Stimulated activated CD4-positive, alpha-beta T cell treated with anti-CD3 and anti-CD28 coated beads, Interleukin-15, amount 100 ng/mL, for 48 hours (primary cell): ENCODE results near the gene CFAP97D2.
"Not testable (repeated sequence)": the region's sequence is repeated elsewhere in the genome, so short reads cannot be mapped to it uniquely, and the experiment has no call there.

Source experiments
- DNase-seq, 2 donors: peaks; one replicate each; pipeline ENCODE4 v3.0.0-alpha.2; 2020; ENCODE audit warnings: low read depth in 2 of 2

Gene CFAP97D2

DNA sequence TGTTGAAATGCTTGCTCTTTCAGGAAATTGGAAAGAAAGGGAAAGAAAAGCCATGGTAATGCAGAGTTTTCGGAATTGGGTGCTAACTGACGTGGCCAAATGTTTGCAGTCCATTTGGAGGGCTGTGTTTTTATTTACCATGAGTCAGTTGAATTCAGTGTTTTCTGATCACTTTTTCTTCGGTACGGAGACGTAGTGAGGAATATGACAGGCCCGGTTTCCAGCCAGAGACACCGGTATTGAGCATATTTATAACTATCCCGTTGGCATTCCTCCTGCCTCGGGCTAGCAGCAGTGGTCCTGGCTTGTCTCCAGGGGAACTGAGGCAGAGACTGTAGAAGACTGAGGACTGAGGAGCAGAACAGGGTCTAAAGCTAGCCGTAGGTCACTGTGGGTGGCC lies 56.6 kb downstream of the CFAP97D2 start:
- no peak for DNase-seq

DNA sequence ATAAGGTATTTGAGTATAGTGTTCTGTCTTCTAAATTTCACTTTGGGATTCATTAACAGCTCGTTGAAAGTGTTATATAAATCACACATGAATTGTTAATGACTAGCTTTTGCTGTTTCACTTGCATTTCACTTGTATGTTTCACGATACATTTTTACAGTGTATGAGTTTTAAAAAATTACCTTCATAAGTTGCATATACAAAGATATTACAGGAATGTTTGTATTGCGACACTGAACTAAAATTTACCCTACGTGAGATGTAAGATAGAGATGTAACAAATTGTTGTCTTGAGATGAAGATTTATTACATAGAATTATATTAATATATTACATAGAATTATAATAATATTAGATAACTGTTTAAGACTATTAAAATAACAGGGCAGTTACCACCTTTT lies 57.2 kb downstream of the CFAP97D2 start:
- DNase-seq, result no peak

DNA sequence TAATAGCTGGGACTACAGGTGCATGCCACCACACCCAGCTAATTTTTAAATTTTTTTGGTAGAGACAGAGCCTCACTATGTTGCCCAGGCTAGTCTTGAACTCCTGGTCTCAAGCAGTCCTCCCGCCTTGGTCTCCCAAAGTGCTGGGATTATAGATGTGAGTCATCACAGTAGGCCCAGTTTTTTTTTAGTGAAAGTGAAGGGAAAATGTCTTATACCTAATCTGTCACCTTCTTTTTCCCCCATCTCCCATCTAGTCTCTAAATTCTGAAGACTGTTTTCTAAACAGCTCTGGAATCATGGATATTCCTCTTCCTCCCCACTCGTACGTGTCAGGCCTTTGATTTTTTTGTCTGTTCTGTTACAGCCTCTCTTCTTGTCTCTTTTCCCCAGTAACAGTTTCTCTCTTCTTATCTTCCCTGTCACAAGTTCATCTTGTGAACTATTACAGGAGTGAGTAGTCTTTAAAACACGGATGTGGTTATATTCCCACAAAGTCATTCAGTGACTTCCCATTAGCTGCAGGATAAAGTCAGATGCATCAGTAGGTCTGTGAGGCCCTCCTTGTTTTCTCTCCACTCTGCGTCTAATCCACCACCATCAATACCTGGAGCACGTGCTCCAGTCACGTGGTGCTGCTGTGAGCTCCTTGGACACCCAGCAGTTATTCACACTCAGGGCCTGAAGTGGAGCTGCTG lies 58.5 kb downstream of the CFAP97D2 start:
- no peak for DNase-seq

DNA sequence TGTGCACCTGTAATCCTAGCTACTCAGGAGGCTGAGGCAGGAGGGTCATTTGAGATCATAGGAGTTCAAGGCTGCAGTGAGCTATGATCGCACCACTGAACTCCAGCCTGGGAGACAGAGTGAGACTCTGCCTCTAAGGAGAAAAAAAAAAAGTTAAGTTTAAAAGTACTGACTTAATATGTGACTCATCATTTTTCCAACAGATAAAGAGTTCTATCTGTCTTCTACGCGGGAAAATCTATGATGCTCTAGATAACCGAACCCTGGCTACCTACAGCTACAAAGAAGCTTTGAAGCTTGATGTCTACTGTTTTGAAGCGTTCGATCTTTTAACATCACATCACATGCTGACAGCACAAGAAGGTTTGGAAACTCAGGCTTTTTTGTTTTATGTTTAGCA lies 62.9 kb downstream of the CFAP97D2 start:
- DNase-seq, result no peak

DNA sequence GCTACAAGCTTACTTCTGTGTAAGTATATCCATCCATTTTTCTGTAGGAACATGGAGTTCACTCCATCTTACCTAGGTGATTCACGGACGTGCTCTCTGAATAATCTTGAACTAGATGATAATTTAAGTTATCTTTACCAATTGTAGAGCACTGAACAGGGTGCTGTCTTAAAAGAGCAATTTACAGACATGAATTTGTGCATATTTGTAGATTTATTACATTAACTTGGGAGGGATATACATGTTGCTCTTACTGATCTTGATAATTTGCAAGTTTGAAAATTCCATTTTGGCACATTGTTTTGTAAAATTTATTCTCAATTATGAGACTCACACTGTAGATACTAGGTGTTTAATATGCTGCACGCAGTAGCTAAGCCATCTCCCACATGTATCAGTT lies 64.9 kb downstream of the CFAP97D2 start:
- DNase-seq, result no peak

DNA sequence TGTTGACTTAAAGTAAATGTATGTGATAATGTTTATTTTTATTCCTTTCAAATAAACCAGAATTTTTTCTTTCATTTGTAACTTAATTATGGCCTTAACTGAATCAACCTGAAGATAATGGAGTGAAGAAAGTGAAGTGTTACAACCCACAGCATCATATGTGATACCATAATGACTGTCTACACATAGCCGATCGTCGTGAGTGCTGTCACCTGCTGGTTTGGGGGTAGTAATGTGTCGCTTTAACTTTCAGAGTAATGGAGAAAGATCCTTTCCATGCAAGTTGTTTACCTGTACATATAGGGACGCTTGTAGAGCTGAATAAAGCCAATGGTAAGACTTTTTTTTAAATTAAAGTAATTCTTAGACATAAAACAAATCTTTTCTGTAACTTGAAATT lies 65.6 kb downstream of the CFAP97D2 start:
- no peak for DNase-seq

DNA sequence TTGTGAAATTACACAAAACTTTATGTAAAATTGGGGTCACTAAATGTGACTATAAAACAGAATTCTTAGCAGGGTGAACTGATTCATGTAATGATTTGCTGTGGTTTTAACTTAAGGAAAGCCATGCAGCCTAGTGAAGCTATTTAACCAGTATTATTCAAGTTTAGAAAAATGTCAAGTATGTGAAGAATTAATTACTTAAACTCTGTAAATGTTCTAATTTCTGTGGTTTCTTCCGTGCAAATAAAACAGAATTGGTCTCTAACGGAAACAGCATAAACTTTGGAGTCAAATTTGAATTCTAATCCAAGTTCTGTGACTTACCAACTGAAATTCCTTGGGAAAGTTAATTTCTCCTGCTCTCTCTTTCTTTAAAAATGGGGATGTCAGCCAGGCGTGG lies 69.0 kb downstream of the CFAP97D2 start:
- DNase-seq, result no peak

DNA sequence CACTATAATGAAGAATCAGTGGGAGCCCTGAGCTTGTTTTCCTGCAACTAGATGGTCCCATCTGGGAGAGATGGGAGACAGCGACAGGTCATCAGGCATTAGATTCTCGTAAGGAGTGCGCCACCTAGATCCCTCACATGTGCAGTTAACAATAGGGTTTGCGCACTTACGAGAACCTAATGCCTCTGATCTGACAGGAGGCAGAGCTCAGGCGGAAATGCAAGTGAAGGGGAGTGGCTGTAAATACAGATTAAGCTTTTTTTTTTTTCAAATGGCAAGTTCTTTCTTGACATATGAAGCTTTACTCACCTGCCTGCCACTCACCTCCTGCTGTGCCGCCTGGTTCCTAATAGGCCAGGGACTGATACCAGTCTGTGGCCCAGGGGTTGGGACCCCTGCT lies 70.0 kb downstream of the CFAP97D2 start:
- no peak for DNase-seq

DNA sequence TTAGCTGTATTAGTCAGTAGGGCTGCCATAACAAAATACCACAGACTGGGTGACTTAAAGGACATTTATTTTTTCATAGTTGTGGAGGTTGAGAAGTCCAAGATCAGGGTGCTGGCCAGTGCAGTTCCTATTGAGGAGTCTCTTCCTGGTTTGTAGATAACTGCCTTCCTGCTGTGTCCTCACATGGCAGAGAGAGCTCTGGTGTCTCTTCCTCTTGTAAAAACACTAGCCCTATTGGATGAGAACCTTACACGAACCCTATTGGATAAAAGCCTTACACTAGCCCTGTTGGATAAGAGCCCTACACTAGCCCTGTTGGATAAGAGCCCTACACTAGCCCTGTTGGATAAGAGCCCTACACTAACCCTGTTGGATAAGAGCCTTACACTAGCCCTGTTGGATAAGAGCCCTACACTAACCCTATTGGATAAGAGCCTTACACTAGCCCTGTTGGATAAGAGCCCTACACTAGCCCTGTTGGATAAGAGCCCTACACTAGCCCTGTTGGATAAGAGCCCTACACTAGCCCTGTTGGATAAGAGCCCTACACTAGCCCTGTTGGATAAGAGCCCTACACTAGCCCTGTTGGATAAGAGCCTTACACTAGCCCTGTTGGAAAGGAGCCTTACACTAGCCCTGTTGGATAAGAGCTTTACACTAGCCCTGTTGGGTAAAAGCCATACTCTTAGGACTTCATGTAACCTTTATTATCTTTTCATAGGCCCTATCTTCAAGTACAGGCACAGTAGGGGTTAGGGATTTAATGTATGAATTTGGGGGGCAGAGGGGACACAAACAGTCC lies 72.8 kb downstream of the CFAP97D2 start:
- DNase-seq, result not testable (repeated sequence)

DNA sequence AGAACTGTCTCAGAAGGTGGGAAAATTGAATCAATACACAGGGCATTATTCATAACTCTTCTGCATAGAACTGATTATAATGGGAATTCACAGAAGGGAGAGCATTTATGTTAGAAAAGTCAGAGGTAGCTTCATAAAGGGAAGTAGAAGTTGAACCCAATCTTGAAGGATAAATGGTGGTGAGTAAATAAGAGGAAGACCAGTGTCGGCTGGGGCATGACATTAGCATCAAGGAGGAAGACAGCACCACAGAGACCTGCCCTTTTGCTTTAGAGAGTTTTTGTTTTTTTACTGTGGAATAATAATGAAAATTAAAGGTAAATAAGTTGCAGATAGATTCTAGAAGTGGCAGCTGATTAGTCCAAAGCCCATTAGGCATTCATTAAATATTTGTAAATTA lies 77.5 kb downstream of the CFAP97D2 start:
- DNase-seq, result no peak

DNA sequence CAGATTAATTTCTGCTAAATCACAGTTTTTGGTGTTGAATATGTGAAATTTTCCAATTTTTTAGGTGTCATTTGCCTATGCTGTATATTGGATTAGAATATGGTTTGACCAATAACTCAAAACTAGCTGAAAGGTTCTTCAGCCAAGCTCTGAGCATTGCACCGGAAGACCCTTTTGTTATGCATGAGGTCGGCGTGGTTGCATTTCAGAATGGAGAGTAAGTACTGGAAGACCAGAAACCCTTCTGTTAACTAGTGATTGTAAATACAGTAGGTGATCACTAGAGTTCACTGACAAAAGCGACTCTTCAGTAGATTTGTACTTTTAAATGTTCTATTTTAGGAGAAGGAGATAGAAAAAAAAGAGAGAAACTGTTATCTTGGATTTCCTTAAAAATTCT lies 78.0 kb downstream of the CFAP97D2 start:
- DNase-seq, result no peak

DNA sequence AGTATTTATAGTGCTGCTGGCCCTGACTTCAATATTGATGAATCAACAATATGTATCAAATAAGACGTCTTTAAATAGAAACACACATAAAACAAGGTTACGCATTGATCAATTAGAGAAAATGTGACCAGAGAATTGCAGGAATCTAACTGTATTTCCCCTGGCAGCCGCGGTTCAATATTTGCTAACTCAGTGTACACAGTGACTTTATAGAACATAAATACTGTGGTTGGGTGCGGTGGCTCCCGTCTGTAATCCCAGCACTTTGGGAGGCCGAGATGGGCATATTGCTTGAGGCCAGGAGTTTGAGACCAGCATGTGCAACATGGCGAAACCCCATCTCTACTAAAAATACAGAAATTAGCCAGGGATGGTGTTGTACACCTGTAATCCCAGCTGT lies 79.5 kb downstream of the CFAP97D2 start:
- DNase-seq, result no peak

DNA sequence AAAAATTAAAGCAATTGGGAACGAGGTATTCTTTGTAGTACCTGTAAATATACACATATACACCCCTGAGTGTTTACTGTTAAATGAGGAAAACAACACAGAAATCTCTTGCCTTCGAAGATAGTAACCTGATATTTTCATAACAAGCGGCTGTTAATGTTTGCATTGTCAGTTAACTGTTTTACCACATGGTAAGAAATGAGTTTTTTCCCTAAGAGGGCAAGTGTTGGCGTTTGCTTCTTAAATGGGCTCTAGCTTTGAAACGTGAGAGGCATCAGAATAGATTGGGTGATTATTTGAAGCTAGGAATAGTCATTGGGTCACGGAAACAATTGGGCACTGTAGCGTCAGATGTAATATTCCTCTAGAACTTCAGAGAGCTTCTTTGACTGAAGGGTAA lies 80.3 kb downstream of the CFAP97D2 start:
- DNase-seq, result no peak

DNA sequence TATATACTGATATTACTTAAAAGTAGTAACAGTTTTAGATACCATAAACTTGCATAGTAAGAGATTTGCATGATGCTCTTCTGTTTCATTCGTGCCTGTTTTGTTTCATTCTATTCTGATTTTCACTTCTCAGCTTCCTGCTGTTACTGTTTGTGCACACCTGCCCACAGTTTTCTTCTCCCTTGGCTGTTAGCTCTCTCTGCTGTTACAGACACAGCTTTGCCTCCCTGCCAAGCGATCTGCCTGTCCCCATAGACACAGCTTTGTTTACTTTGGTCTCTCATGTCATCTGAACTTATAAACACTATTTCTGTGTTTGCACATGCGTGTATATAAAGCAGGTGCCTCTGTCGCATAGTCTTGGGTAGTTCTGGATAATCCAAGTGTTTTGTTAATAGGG lies 80.9 kb downstream of the CFAP97D2 start:
- DNase-seq, result no peak

DNA sequence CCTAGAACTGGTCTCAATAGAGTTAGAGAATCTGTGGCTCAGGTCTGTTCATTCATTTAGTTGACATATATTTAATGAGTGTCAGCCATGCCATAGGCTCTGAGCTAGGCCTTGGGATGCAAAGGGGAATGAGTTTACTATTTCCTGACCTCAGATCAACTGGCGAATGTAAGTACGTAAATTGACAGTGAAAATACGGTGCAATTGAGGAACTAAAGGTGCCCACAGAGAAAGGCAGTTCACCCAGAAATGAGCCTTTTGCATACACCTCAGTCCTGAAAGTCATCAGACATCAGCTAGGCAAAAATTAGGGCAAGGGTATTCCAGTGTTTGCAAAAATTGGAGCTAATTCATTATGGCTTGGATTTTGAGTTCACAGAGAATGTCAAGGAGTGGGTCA lies 81.8 kb downstream of the CFAP97D2 start:
- DNase-seq, result no peak

DNA sequence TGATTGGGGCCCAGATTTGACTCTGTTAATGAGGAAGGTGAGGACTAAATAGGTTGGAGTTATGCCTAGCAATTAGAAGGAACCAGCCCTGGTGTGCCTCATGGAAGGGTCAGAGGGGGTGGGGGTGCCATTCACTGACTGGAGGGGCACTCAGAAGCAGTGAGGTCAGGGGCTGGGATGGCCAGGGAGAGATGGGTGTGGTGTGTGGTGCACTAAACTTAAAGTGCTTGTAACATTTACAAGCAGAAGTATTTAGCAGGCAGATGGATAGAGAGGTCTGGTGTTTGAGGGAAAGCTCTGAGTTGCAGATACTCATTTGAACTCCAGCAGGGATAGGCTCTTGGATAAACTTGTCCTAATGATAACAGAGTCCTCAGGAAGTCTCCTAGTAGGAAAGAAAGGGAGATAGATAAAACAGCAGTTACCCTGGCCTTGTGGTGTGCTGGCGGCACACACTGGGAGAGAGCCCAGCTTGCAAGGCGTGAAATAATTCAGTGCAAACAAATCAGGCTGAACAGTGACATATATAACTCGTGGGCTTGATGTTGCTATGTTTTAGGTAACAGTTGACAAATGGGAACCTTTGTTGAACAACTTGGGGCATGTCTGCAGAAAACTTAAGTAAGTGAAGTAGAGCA lies 82.4 kb downstream of the CFAP97D2 start:
- no peak for DNase-seq

DNA sequence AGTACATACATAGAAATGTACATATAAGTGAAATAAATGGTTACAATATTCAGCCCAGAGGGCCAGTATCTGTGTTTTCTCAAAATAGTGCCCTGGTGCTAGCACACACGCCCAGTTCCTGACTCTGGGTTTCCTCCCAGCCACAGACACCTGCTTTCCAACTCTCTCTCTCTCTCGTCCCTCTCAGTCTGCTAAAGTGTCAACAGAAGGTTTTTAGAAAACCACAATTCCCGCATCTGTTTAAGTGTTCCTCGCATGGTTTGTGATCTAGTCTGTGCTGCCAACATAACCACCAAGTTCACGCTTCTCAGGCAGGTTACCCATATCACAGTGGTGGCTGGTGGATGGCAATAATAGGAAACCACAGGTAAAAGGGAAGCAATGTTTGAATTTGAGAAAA lies 84.5 kb downstream of the CFAP97D2 start:
- DNase-seq, result no peak

DNA sequence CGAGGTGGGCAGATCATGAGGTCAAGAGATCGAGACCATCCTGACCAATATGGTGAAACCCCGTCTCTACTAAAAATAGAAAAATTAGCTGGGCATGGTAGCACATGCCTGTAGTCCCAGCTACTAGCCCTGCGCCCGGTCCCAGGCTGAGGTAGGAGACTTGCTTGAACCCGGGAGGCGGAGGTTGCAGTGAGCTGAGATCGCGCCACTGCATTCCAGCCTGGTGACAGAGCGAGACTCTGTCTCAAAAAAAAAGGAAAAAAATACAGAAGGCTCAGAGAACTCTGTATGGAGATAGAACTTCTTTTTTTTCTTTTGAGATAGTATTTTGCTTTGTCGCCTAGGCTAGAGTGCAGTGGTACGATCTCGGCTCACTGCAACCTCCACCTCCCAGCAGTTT lies 85.3 kb downstream of the CFAP97D2 start:
- DNase-seq, result not testable (repeated sequence)

DNA sequence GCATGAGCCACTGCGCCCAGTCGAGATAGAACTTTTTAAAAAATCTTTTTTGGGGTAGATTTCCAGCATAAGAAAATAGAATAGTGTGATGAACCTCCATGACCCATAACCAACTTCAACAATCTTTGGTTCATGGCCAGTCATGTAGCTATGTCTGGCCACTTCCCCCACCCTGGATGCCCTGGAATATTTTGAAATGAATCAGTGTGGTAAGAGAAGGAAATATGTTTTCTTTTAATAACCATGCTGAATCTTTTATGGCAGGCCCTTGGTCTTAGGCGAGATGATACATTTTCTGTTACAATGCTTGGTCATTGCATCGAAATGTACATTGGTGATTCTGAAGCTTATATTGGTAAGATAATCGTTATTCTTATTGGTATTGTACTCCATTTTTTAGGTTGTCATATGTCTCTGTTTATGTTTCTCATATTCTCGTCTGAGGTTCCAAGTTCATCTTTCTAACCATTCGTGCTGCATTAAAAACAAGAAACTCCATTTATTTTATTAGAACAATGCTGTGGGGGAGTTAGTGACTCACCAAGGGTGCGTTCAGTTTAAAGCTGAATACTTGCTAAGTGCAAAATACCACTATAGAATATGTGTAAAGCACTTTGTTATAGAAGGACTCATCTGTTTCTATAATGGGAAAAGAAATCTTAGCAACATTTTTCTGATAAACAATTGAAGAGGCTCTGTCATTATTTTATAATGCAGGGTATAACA lies 86.0 kb downstream of the CFAP97D2 start:
- DNase-seq, result no peak

DNA sequence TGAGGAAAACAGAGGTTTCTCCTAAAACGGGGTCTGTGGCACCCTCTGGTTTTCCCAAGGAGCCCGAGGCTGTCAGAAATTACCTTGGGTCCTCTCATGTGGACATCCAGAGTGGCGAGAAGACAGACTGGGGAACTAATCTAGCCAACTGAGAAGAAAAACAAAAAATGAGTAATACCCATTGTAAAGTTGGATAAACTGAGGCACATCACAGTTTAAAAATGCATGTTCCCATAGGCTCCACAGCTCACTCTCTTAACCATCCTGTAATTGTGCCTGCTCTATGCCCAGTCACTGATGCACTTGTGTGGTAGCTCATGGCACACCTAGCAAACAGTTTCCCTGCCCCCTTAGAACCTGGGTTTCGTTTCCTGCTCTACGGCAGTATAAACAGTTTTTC lies 87.2 kb downstream of the CFAP97D2 start:
- no peak for DNase-seq

DNA sequence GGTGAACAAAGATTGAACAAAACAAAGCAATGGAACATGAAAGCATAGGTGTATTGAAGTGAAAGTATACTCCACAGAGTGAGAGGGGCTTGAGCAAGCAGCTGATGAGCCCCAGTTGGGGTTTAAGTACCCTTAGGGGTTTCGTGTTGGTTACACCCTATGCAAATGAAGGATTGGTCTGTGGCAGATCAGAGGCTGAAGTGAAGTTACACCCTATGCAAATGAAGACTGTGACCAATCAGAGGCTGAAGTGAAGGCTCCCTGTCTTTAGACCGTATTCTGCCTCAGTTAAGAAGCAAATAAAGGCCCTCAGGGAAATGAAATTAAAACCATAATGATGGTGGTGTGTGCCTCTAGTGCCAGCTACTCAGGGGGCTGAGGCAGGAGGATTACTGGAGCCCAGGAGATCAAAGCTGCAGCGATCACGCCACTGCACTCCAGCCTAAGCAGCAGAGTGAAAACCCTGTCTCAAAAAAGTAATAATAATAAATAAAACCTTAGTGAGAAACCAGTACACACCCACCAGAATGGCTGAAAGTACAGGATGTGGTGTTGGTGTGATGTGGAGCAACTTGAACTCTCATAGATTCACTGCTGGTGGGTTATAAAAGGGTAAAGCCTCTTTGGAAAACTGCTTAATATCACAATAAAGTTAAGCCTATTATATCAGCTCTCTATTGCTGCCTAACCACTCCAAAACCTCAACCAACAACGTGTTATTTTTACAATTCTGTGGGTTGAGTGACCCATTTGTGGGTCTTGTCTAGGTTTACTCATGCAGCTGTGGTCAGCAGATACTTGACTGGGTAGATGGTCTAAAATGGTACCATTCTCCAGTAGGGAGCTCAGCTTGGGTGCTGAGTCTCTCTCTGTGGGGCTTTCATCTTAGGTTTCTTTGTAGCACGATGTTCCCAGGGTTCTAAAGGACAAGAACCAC lies 89.6 kb downstream of the CFAP97D2 start:
- DNase-seq, result no peak
